Stomach (tissue), 9 donors: ENCODE results near the gene TRNP1. TPM values are rescaled to one million over a fixed set of nuclear protein-coding genes. Genes with fewer than 3 reads are reported as not detected.

Experiments
- DNase-seq, 2 donors: peaks; one replicate each; pipeline versions ENCODE4 v3.0.0 to v3.0.0-alpha.2; 2013 to 2019
- H3K27ac ChIP-seq, 5 donors: fragments of 200-600 bp in 4 of 5; sonication (generic) in 4 of 5; one replicate each; pipeline ENCODE4 v1.5.1; 2013 to 2019; ENCODE audit warnings: mild to moderate bottlenecking in 1 of 5, moderate library complexity in 1 of 5
- H3K27me3 ChIP-seq, 3 donors: fragments of 200-600 bp; sonication (generic); one replicate each; pipeline ENCODE4 v1.5.1; 2017 to 2019; ENCODE audit warnings: mixed run types in 1 of 3
- H3K36me3 ChIP-seq, 4 donors: fragments of 200-600 bp; sonication (generic); 1 replicate in 3 of 4; 2 replicates in 1 of 4; pipeline ENCODE4 v1.5.1; 2016 to 2019
- H3K4me1 ChIP-seq, 4 donors: fragments of 200-600 bp; sonication (generic); one replicate each; pipeline ENCODE4 v1.5.1; 2016 to 2019
- H3K4me3 ChIP-seq, 4 donors: fragments of 200-600 bp; sonication (generic) in 3 of 4; one replicate each; pipeline ENCODE4 v1.5.1; 2016 to 2019; ENCODE audit warnings: mild to moderate bottlenecking in 1 of 4
- H3K9me3 ChIP-seq, 4 donors: fragments of 200-600 bp; sonication (generic); one replicate each; pipeline ENCODE4 v1.5.1; 2016 to 2019
- CTCF ChIP-seq, 7 experiments: fragments of 450-650 bp in 4 of 7; fragments of 200-600 bp in 3 of 7; sonication (generic) in 3 of 7; IDR thresholded peaks; one replicate each; pipeline ENCODE4 v1.5.1; 2016 to 2019; ENCODE audit warnings: antibody characterized with exemption in 7 of 7, control low read depth in 2 of 7, mild to moderate bottlenecking in 1 of 7
- EP300 ChIP-seq: sonication (generic); formaldehyde crosslinking; IDR thresholded peaks from one replicate; pipeline ENCODE4 v1.6.1; 2017; ENCODE audit warnings: antibody characterized with exemption
- POLR2A ChIP-seq, 4 donors: fragments of 450-650 bp; IDR thresholded peaks; one replicate each; pipeline ENCODE4 v1.6.1; 2016; ENCODE audit warnings: antibody characterized with exemption in 4 of 4, control low read depth in 2 of 4, mild to moderate bottlenecking in 1 of 4, moderate library complexity in 1 of 4
- POLR2AphosphoS5 ChIP-seq, 3 donors: sonication (generic); formaldehyde crosslinking; IDR thresholded peaks; one replicate each; pipeline ENCODE4 v1.6.1; 2016; ENCODE audit warnings: antibody characterized with exemption in 3 of 3
- WGBS, 5 donors: extraction: QIAGEN DNeasy Blood & Tissue Kit in 3 of 5; methylation state at CpG; one replicate each; pipeline versions ENCODE4 v1.1.5 to v1.1.7; 2013 to 2018; 5-methylcytosine and 5-hydroxymethylcytosine counted together
- intact Hi-C: fragments of 100-400 bp; cut with DNase I; formaldehyde crosslinking; loops from one replicate; pipeline ENCODE4 v1.15.1; 2023; ENCODE audit warnings: low total_unique reads
- polyA plus RNA-seq, 3 donors: library from polyadenylated mRNA; stranded (reverse); fragments of 200-250 nt; gene quantifications; one replicate each; pipeline ENCODE4 v1.2.3, GENCODE V29; 2013
- total RNA-seq, 5 donors: library from RNA; depleted of rRNA; stranded (reverse); fragments of >200 nt; gene quantifications; one replicate each; pipeline versions ENCODE4 v1.1.0 to v1.2.3, GENCODE V29; 2014 to 2016
- donor health status: healthy with polysubstance abuse.
- donor health status: Bipolar disorder and iron deficiency.
- donor health status: healthy.

The TRNP1 gene
- total and polyA plus RNA-seq, 8 donors: 1.7 to 216 (median 107) TPM

GRCh38 chr1:27011976-27012563, 18.6 kb downstream of the TRNP1 start:
- DNase-seq: no peak
- intact Hi-C loops: no loop called here
- Histone ChIP-seq H3K36me3 (no peaks in the 10 kb centered on the region), H3K4me1 (peaks cover 52 to 64% (median 56%) of the 10 kb centered on the region in 4 donors), H3K27me3 (peaks cover 0 to 5% (median 0%) of the 10 kb centered on the region in 3 donors), H3K4me3 (peak overlapping the region; percentile 48 to 56 (median 53)), H3K9me3 (no peaks in the 10 kb centered on the region), H3K27ac (peak overlapping the region; percentile 55 to 88 (median 86))
- 19 to 29% (median 27%) methylated on average over 20 to 24 of the region's 24 CpGs for WGBS, 5 donors
- no peak for TF ChIP-seq POLR2AphosphoS5 (IDR thresholded peaks at IDR 0.05)
- no peak for TF ChIP-seq POLR2A (IDR thresholded peaks at IDR 0.05)
- no peak for TF ChIP-seq EP300
- TF ChIP-seq CTCF (IDR thresholded peaks at IDR 0.05): no peak

GRCh38 chr1:27015260-27015659, 21.8 kb downstream of the TRNP1 start:
- Histone ChIP-seq H3K4me3 (no peak overlapping the region), H3K27me3 (peaks cover 0 to 5% (median 0%) of the 10 kb centered on the region in 3 donors), H3K36me3 (no peaks in the 10 kb centered on the region), H3K9me3 (no peaks in the 10 kb centered on the region), H3K4me1 (peaks cover 20 to 32% (median 29%) of the 10 kb centered on the region in 4 donors), H3K27ac (no peak overlapping the region)
- no peak for DNase-seq
- intact Hi-C loops: no loop called here
- WGBS, 5 donors: 40 to 54% (median 46%) methylated on average over 2 to 3 of the region's 3 CpGs
- no peak for TF ChIP-seq EP300
- TF ChIP-seq CTCF (IDR thresholded peaks at IDR 0.05): no peak
- TF ChIP-seq POLR2AphosphoS5 (IDR thresholded peaks at IDR 0.05): no peak
- TF ChIP-seq POLR2A (IDR thresholded peaks at IDR 0.05): no peak

GRCh38 chr1:27016376-27016775, 22.9 kb downstream of the TRNP1 start:
- H3K4me3 ChIP-seq: no peak overlapping the region
- peaks cover 0 to 5% (median 0%) of the 10 kb centered on the region in 3 donors for H3K27me3 ChIP-seq
- DNase-seq: no peak
- intact Hi-C loops: no loop called here
- no peak overlapping the region for H3K27ac ChIP-seq
- H3K36me3 ChIP-seq: no peaks in the 10 kb centered on the region
- H3K4me1 ChIP-seq: peaks cover 9 to 21% (median 20%) of the 10 kb centered on the region in 4 donors
- no peaks in the 10 kb centered on the region for H3K9me3 ChIP-seq
- WGBS, 5 donors: 96 to 100% (median 100%) methylated on average over 1 of the region's 1 CpG
- TF ChIP-seq POLR2AphosphoS5 (IDR thresholded peaks at IDR 0.05) (no peak), POLR2A (IDR thresholded peaks at IDR 0.05) (no peak), CTCF (IDR thresholded peaks at IDR 0.05) (no peak), EP300 (no peak)

- Histone ChIP-seq H3K4me1 (peaks cover under 1 to 13% (median 11%) of the 10 kb centered on the region in 4 donors), H3K9me3 (no peaks in the 10 kb centered on the region), H3K27ac (no peak overlapping the region), H3K27me3 (peaks cover 0 to 4% (median 0%) of the 10 kb centered on the region in 3 donors), H3K4me3 (no peak overlapping the region), H3K36me3 (no peaks in the 10 kb centered on the region)
- 81 to 92% (median 89%) methylated on average over 4 of the region's 4 CpGs for WGBS, 5 donors
- no peak for DNase-seq
- TF ChIP-seq CTCF (IDR thresholded peaks at IDR 0.05) (no peak), POLR2A (IDR thresholded peaks at IDR 0.05) (no peak), POLR2AphosphoS5 (IDR thresholded peaks at IDR 0.05) (no peak), EP300 (no peak)
- intact Hi-C loops: no loop called here
Observed at GRCh38 chr1:27017207-27017606, 23.7 kb downstream of the TRNP1 start.
